ENCODE measurements around the gene CACNA2D3.

The CACNA2D3 gene

GRCh38 chr3:54378184-54378583, 255.8 kb downstream of the CACNA2D3 start:
- H3K27me3 ChIP-seq (replicated peaks; ENCODE audit: control insufficient read depth, insufficient read depth, low read length), result peaks cover 4% of the 10 kb centered on the region
- H3K4me3 ChIP-seq (ENCODE audit: low read length), result no peak overlapping the region
- no peak overlapping the region for H3K9ac ChIP-seq (ENCODE audit: low read length)

GRCh38 chr3:54384279-54384678, 261.9 kb downstream of the CACNA2D3 start:
- no peak overlapping the region for H3K9ac ChIP-seq (ENCODE audit: low read length)
- no peak for DNase-seq (ENCODE audit: low read depth)
- no peaks in the 10 kb centered on the region for H3K4me1 ChIP-seq (ENCODE audit: control insufficient read depth, insufficient read depth, low read length)
- H3K9me3 ChIP-seq (ENCODE audit: control insufficient read depth, low read length), result no peaks in the 10 kb centered on the region
- peaks cover 2% of the 10 kb centered on the region for H3K27me3 ChIP-seq (replicated peaks; ENCODE audit: control insufficient read depth, insufficient read depth, low read length)
- no peaks in the 10 kb centered on the region for H3K36me3 ChIP-seq (ENCODE audit: control insufficient read depth, insufficient read depth, low read length, severe bottlenecking)
- H3K4me3 ChIP-seq (ENCODE audit: low read length), result no peak overlapping the region

More at GRCh38 chr3:54378184-54378583, 255.8 kb downstream of the CACNA2D3 start:
- Histone ChIP-seq H3K36me3 (ENCODE audit: control insufficient read depth, insufficient read depth, low read length, severe bottlenecking) (no peaks in the 10 kb centered on the region), H3K9me3 (ENCODE audit: control insufficient read depth, low read length) (no peaks in the 10 kb centered on the region), H3K4me1 (ENCODE audit: control insufficient read depth, insufficient read depth, low read length) (no peaks in the 10 kb centered on the region)
- DNase-seq (ENCODE audit: low read depth), result no peak

- H3K9me3 ChIP-seq (ENCODE audit: control insufficient read depth, low read length), result no peaks in the 10 kb centered on the region
- DNase-seq (ENCODE audit: low read depth), result no peak
- H3K36me3 ChIP-seq (ENCODE audit: control insufficient read depth, insufficient read depth, low read length, severe bottlenecking), result no peaks in the 10 kb centered on the region
- H3K4me3 ChIP-seq (ENCODE audit: low read length), result no peak overlapping the region
- no peaks in the 10 kb centered on the region for H3K4me1 ChIP-seq (ENCODE audit: control insufficient read depth, insufficient read depth, low read length)
- H3K9ac ChIP-seq (ENCODE audit: low read length), result no peak overlapping the region
- peaks cover 5% of the 10 kb centered on the region for H3K27me3 ChIP-seq (replicated peaks; ENCODE audit: control insufficient read depth, insufficient read depth, low read length)
Observed at GRCh38 chr3:54390582-54390981, 268.2 kb downstream of the CACNA2D3 start.

- no peak for DNase-seq (ENCODE audit: low read depth)
Observed at GRCh38 chr3:54393150-54393549, 270.8 kb downstream of the CACNA2D3 start.

GRCh38 chr3:54408328-54408727, 286.0 kb downstream of the CACNA2D3 start:
- H3K9ac ChIP-seq (ENCODE audit: low read length), result no peak overlapping the region
- no peak overlapping the region for H3K4me3 ChIP-seq (ENCODE audit: low read length)
- H3K36me3 ChIP-seq (ENCODE audit: control insufficient read depth, insufficient read depth, low read length, severe bottlenecking), result no peaks in the 10 kb centered on the region
- no peak for DNase-seq (ENCODE audit: low read depth)
- H3K9me3 ChIP-seq (ENCODE audit: control insufficient read depth, low read length), result no peaks in the 10 kb centered on the region
- H3K4me1 ChIP-seq (ENCODE audit: control insufficient read depth, insufficient read depth, low read length), result no peaks in the 10 kb centered on the region
- no peaks in the 10 kb centered on the region for H3K27me3 ChIP-seq (replicated peaks; ENCODE audit: control insufficient read depth, insufficient read depth, low read length)

More at GRCh38 chr3:54393150-54393549, 270.8 kb downstream of the CACNA2D3 start:
- Histone ChIP-seq H3K27me3 (replicated peaks; ENCODE audit: control insufficient read depth, insufficient read depth, low read length) (peaks cover 5% of the 10 kb centered on the region), H3K9ac (ENCODE audit: low read length) (no peak overlapping the region), H3K9me3 (ENCODE audit: control insufficient read depth, low read length) (no peaks in the 10 kb centered on the region), H3K36me3 (ENCODE audit: control insufficient read depth, insufficient read depth, low read length, severe bottlenecking) (no peaks in the 10 kb centered on the region), H3K4me1 (ENCODE audit: control insufficient read depth, insufficient read depth, low read length) (no peaks in the 10 kb centered on the region), H3K4me3 (ENCODE audit: low read length) (no peak overlapping the region)

GRCh38 chr3:54421943-54422342, 299.6 kb downstream of the CACNA2D3 start:
- no peaks in the 10 kb centered on the region for H3K9me3 ChIP-seq (ENCODE audit: control insufficient read depth, low read length)
- no peak overlapping the region for H3K4me3 ChIP-seq (ENCODE audit: low read length)
- H3K4me1 ChIP-seq (ENCODE audit: control insufficient read depth, insufficient read depth, low read length), result no peaks in the 10 kb centered on the region
- no peaks in the 10 kb centered on the region for H3K36me3 ChIP-seq (ENCODE audit: control insufficient read depth, insufficient read depth, low read length, severe bottlenecking)
- no peak for DNase-seq (ENCODE audit: low read depth)
- no peak overlapping the region for H3K9ac ChIP-seq (ENCODE audit: low read length)
- H3K27me3 ChIP-seq (replicated peaks; ENCODE audit: control insufficient read depth, insufficient read depth, low read length), result no peaks in the 10 kb centered on the region

- Histone ChIP-seq H3K36me3 (ENCODE audit: control insufficient read depth, insufficient read depth, low read length, severe bottlenecking) (no peaks in the 10 kb centered on the region), H3K27me3 (replicated peaks; ENCODE audit: control insufficient read depth, insufficient read depth, low read length) (no peaks in the 10 kb centered on the region), H3K9me3 (ENCODE audit: control insufficient read depth, low read length) (no peaks in the 10 kb centered on the region), H3K4me3 (ENCODE audit: low read length) (no peak overlapping the region), H3K9ac (ENCODE audit: low read length) (no peak overlapping the region), H3K4me1 (ENCODE audit: control insufficient read depth, insufficient read depth, low read length) (peaks cover 7% of the 10 kb centered on the region)
- DNase-seq (ENCODE audit: low read depth), result no peak
Observed at GRCh38 chr3:54424292-54424691, 301.9 kb downstream of the CACNA2D3 start.

GRCh38 chr3:54426381-54426780, 304.0 kb downstream of the CACNA2D3 start:
- H3K4me3 ChIP-seq (ENCODE audit: low read length), result no peak overlapping the region
- peaks cover 7% of the 10 kb centered on the region for H3K4me1 ChIP-seq (ENCODE audit: control insufficient read depth, insufficient read depth, low read length)
- no peaks in the 10 kb centered on the region for H3K9me3 ChIP-seq (ENCODE audit: control insufficient read depth, low read length)
- H3K36me3 ChIP-seq (ENCODE audit: control insufficient read depth, insufficient read depth, low read length, severe bottlenecking), result no peaks in the 10 kb centered on the region
- H3K27me3 ChIP-seq (replicated peaks; ENCODE audit: control insufficient read depth, insufficient read depth, low read length), result no peaks in the 10 kb centered on the region
- no peak for DNase-seq (ENCODE audit: low read depth)
- H3K9ac ChIP-seq (ENCODE audit: low read length), result no peak overlapping the region

GRCh38 chr3:54427501-54427900, 305.1 kb downstream of the CACNA2D3 start:
- no peak for DNase-seq (ENCODE audit: low read depth)
- Histone ChIP-seq H3K27me3 (replicated peaks; ENCODE audit: control insufficient read depth, insufficient read depth, low read length) (no peaks in the 10 kb centered on the region), H3K9ac (ENCODE audit: low read length) (peak overlapping the region; percentile 30), H3K36me3 (ENCODE audit: control insufficient read depth, insufficient read depth, low read length, severe bottlenecking) (no peaks in the 10 kb centered on the region), H3K4me1 (ENCODE audit: control insufficient read depth, insufficient read depth, low read length) (peaks cover 7% of the 10 kb centered on the region), H3K4me3 (ENCODE audit: low read length) (no peak overlapping the region), H3K9me3 (ENCODE audit: control insufficient read depth, low read length) (no peaks in the 10 kb centered on the region)

GRCh38 chr3:54427941-54428871, 305.9 kb downstream of the CACNA2D3 start:
- H3K4me1 ChIP-seq (ENCODE audit: control insufficient read depth, insufficient read depth, low read length), result peaks cover 7% of the 10 kb centered on the region
- DNase-seq (ENCODE audit: low read depth), result peak; percentile 92
- peak overlapping the region; percentile 40 for H3K4me3 ChIP-seq (ENCODE audit: low read length)
- peak overlapping the region; percentile 30 for H3K9ac ChIP-seq (ENCODE audit: low read length)
- no peaks in the 10 kb centered on the region for H3K36me3 ChIP-seq (ENCODE audit: control insufficient read depth, insufficient read depth, low read length, severe bottlenecking)
- no peaks in the 10 kb centered on the region for H3K27me3 ChIP-seq (replicated peaks; ENCODE audit: control insufficient read depth, insufficient read depth, low read length)
- no peaks in the 10 kb centered on the region for H3K9me3 ChIP-seq (ENCODE audit: control insufficient read depth, low read length)

GRCh38 chr3:54432975-54433374, 310.6 kb downstream of the CACNA2D3 start:
- Histone ChIP-seq H3K9me3 (ENCODE audit: control insufficient read depth, low read length) (no peaks in the 10 kb centered on the region), H3K9ac (ENCODE audit: low read length) (no peak overlapping the region), H3K36me3 (ENCODE audit: control insufficient read depth, insufficient read depth, low read length, severe bottlenecking) (no peaks in the 10 kb centered on the region), H3K4me3 (ENCODE audit: low read length) (no peak overlapping the region), H3K4me1 (ENCODE audit: control insufficient read depth, insufficient read depth, low read length) (peaks cover 3% of the 10 kb centered on the region), H3K27me3 (replicated peaks; ENCODE audit: control insufficient read depth, insufficient read depth, low read length) (no peaks in the 10 kb centered on the region)
- DNase-seq (ENCODE audit: low read depth), result no peak
